HT1080 (cell line): ENCODE measurements around the gene NELFB. TPM values are rescaled to one million over a fixed set of nuclear protein-coding genes. Genes with fewer than 3 reads are reported as not detected.

ENCODE experiments used
- DNase-seq: peaks from one replicate; pipeline ENCODE4 v3.0.0-alpha.2; 2015; ENCODE audit warnings: low read depth
- total RNA-seq: library from RNA; depleted of rRNA; stranded (reverse); fragments of >200 nt; shearing (Covaris generic); gene quantifications from 2 replicates; pipeline ENCODE4 v1.2.3, GENCODE V29; 2014

Gene NELFB
- total RNA-seq, 1 experiment from 2014 or later = 83.3 TPM

- no peak for DNase-seq
These were observed 47.5 kb downstream of the NELFB start for GRCh38 chr9:137302449-137303150.

GRCh38 chr9:137303151-137303892 is 48.2 kb downstream of the NELFB start:
- no peak for DNase-seq

GRCh38 chr9:137303893-137304382 is 48.8 kb downstream of the NELFB start:
- no peak for DNase-seq

- no peak for DNase-seq
These were observed 49.4 kb downstream of the NELFB start for GRCh38 chr9:137304383-137305059.

GRCh38 chr9:137305060-137305797 is 50.1 kb downstream of the NELFB start:
- no peak for DNase-seq

GRCh38 chr9:137305798-137306065 is 50.6 kb downstream of the NELFB start:
- no peak for DNase-seq

GRCh38 chr9:137306066-137306849 is 51.1 kb downstream of the NELFB start:
- no peak for DNase-seq

- no peak for DNase-seq
These were observed 51.7 kb downstream of the NELFB start for GRCh38 chr9:137306850-137307254.

GRCh38 chr9:137307255-137308056 is 52.3 kb downstream of the NELFB start:
- DNase-seq = no peak

- DNase-seq = no peak
These were observed 53.0 kb downstream of the NELFB start for GRCh38 chr9:137308057-137308619.

- DNase-seq = no peak
These were observed 54.5 kb downstream of the NELFB start for GRCh38 chr9:137309368-137310188.

GRCh38 chr9:137310189-137311052 is 55.3 kb downstream of the NELFB start:
- no peak for DNase-seq

GRCh38 chr9:137311171-137311985 is 56.3 kb downstream of the NELFB start:
- no peak for DNase-seq

- DNase-seq = no peak
These were observed 57.1 kb downstream of the NELFB start for GRCh38 chr9:137311986-137312851.

- DNase-seq = no peak
These were observed 57.8 kb downstream of the NELFB start for GRCh38 chr9:137312852-137313325.
